Esophagus muscularis mucosa (tissue), 4 donors: Measurements from ENCODE around the gene JMJD1C. TPM values are rescaled to one million over a fixed set of nuclear protein-coding genes. Genes with fewer than 3 reads are reported as not detected.

Experiments
- DNase-seq: peaks from one replicate; pipeline ENCODE4 v3.0.0-alpha.2; 2017; ENCODE audit errors: extremely low spot score
- H3K27ac ChIP-seq, 4 donors: fragments of 200-600 bp; sonication (generic); replicated peaks in 1 of 4; 1 replicate in 3 of 4; 2 replicates in 1 of 4; pipeline ENCODE4 v1.5.1; 2016 to 2019; ENCODE audit warnings: mild to moderate bottlenecking in 1 of 4
- H3K27me3 ChIP-seq, 4 donors: fragments of 200-600 bp; sonication (generic); one replicate each; pipeline versions ENCODE4 v1.5.1 to v1.6.0; 2016 to 2019
- H3K36me3 ChIP-seq, 4 donors: fragments of 200-600 bp; sonication (generic); one replicate each; pipeline ENCODE4 v1.5.1; 2016 to 2019
- H3K4me1 ChIP-seq, 4 donors: fragments of 200-600 bp; sonication (generic); one replicate each; pipeline ENCODE4 v1.5.1; 2016 to 2019
- H3K4me3 ChIP-seq, 4 donors: fragments of 200-600 bp; sonication (generic); 1 replicate in 2 of 4; 2 replicates in 2 of 4; pipeline ENCODE4 v1.5.1; 2016 to 2019; ENCODE audit warnings: mild to moderate bottlenecking in 4 of 4, moderate library complexity in 1 of 4
- H3K9me3 ChIP-seq, 4 donors: fragments of 200-600 bp; sonication (generic); 1 replicate in 3 of 4; 2 replicates in 1 of 4; pipeline ENCODE4 v1.5.1; 2016 to 2019
- EP300 ChIP-seq: sonication (generic); formaldehyde crosslinking; IDR thresholded peaks from one replicate; pipeline ENCODE4 v1.6.1; 2017; ENCODE audit warnings: antibody characterized with exemption
- POLR2A ChIP-seq: fragments of 450-650 bp; IDR thresholded peaks from one replicate; pipeline ENCODE4 v1.6.1; 2017; ENCODE audit warnings: antibody characterized with exemption, moderate library complexity, mild to moderate bottlenecking, low read depth
- POLR2AphosphoS5 ChIP-seq, 2 donors: sonication (generic); formaldehyde crosslinking; IDR thresholded peaks; one replicate each; pipeline ENCODE4 v1.6.1; 2017; ENCODE audit warnings: antibody characterized with exemption in 2 of 2
- WGBS: methylation state at CpG from one replicate; pipeline ENCODE4 v1.1.5; 2018; 5-methylcytosine and 5-hydroxymethylcytosine counted together
- intact Hi-C: fragments of 100-400 bp; cut with DNase I; formaldehyde crosslinking; loops from one replicate; pipeline ENCODE4 v1.15.1; 2023
- total RNA-seq, 4 donors: library from RNA; depleted of rRNA; stranded (reverse); fragments of >200 nt; gene quantifications; one replicate each; pipeline versions ENCODE4 v1.1.0 to v1.2.1, GENCODE V29; 2016
- TF ChIP-seq, protein P1 (sequence below), 3 experiments: fragments of 200-600 bp in 2 of 3; fragments of 450-650 bp in 1 of 3; sonication (generic) in 2 of 3; IDR thresholded peaks; one replicate each; pipeline ENCODE4 v1.5.1; 2017 to 2019; ENCODE audit warnings: antibody characterized with exemption in 3 of 3, mild to moderate bottlenecking in 2 of 3, moderate library complexity in 1 of 3

JMJD1C gene
- total RNA-seq, 4 donors from 2014 or later = 60.3 to 89.7 (median 79.8) TPM

DNA sequence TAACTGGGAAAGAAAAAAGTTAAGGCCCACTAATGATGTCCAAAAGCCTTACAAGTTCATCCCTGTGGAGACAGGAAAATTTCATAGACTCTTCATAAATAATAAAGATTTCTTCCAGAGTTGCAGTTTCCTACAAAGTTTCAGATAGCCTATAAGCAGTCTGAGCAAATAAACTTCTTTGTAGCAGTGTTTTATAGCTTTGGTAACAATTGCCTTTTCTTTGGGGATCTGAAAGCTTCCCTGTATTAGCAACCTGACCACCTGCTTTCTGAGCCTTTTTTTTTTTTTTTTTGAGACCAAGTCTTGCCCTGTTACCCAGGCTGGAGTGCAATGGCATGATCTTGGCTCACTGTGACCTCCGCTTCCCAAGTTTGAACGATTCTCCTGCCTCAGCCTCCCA, 182.7 kb downstream of the JMJD1C start:
- intact Hi-C loops = no loop called here
- Histone ChIP-seq H3K27me3 (no peaks in the 10 kb centered on the region), H3K9me3 (no peaks in the 10 kb centered on the region), H3K4me3 (no peak overlapping the region), H3K27ac (no peak overlapping the region), H3K36me3 (peaks cover 0 to 4% (median 0%) of the 10 kb centered on the region in 4 donors), H3K4me1 (peaks cover 0 to 14% (median 4%) of the 10 kb centered on the region in 4 donors)
- TF ChIP-seq POLR2AphosphoS5 (IDR thresholded peaks at IDR 0.05) (no peak), EP300 (no peak), POLR2A (no peak)
- TF ChIP-seq, protein P1, sequence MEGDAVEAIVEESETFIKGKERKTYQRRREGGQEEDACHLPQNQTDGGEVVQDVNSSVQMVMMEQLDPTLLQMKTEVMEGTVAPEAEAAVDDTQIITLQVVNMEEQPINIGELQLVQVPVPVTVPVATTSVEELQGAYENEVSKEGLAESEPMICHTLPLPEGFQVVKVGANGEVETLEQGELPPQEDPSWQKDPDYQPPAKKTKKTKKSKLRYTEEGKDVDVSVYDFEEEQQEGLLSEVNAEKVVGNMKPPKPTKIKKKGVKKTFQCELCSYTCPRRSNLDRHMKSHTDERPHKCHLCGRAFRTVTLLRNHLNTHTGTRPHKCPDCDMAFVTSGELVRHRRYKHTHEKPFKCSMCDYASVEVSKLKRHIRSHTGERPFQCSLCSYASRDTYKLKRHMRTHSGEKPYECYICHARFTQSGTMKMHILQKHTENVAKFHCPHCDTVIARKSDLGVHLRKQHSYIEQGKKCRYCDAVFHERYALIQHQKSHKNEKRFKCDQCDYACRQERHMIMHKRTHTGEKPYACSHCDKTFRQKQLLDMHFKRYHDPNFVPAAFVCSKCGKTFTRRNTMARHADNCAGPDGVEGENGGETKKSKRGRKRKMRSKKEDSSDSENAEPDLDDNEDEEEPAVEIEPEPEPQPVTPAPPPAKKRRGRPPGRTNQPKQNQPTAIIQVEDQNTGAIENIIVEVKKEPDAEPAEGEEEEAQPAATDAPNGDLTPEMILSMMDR (IDR thresholded peaks at IDR 0.05) = no peak
- no peak for DNase-seq
- WGBS = 100% methylated on average over 2 of the region's 2 CpGs

DNA sequence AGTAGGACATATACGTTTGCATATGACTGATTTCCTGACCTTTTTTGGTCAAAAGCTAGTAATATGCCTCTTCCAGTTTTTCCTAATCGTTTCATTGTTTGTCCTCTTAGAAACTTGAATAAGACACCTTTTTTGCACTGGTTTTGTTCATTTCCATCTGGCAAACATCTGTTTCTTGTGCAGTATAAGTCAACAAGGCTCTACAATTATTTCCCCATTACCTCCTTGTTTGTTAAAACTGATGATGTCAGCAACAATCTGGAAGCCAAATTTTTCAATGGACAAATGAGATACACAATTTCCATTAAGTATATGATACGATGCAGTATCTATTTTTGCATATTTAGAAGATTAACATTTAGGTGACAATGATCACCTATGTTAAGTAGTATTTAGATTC, 183.8 kb downstream of the JMJD1C start:
- 70% methylated on average over 3 of the region's 3 CpGs for WGBS
- Histone ChIP-seq H3K27ac (no peak overlapping the region), H3K4me3 (no peak overlapping the region), H3K36me3 (peaks cover 0 to 4% (median 0%) of the 10 kb centered on the region in 4 donors), H3K9me3 (no peaks in the 10 kb centered on the region), H3K4me1 (peaks cover 0 to 14% (median 4%) of the 10 kb centered on the region in 4 donors), H3K27me3 (no peaks in the 10 kb centered on the region)
- no peak for DNase-seq
- intact Hi-C loops = no loop called here
- TF ChIP-seq EP300 = no peak
- TF ChIP-seq, protein P1 (IDR thresholded peaks at IDR 0.05) = no peak
- no peak for TF ChIP-seq POLR2AphosphoS5 (IDR thresholded peaks at IDR 0.05)
- TF ChIP-seq POLR2A = no peak

DNA sequence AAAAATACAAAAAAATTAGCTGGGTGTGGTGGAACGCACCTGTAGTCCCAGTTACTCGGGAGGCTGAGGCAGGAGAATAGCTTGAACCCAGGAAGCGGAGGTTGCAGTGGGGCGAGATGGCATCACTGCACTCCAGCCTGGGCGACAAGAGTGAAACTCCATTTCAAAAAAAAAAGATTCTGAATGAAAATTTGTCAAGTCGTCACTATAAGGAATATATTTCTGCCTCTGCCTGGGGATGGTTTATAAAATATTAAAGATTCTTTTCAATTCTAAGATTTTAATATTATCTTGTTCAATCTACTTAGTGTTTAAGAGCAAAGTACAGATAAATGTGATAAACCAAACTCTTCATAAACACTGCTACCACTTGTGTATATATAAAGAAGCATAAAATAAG, 185.4 kb downstream of the JMJD1C start:
- intact Hi-C loops = no loop called here
- Histone ChIP-seq H3K36me3 (peaks cover 0 to 4% (median 0%) of the 10 kb centered on the region in 4 donors), H3K9me3 (no peaks in the 10 kb centered on the region), H3K27ac (no peak overlapping the region), H3K27me3 (no peaks in the 10 kb centered on the region), H3K4me1 (peaks cover 0 to 11% (median 4%) of the 10 kb centered on the region in 4 donors), H3K4me3 (no peak overlapping the region)
- TF ChIP-seq, protein P1 (IDR thresholded peaks at IDR 0.05) = no peak
- DNase-seq = no peak
- WGBS = 88% methylated on average over 6 of the region's 6 CpGs

DNA sequence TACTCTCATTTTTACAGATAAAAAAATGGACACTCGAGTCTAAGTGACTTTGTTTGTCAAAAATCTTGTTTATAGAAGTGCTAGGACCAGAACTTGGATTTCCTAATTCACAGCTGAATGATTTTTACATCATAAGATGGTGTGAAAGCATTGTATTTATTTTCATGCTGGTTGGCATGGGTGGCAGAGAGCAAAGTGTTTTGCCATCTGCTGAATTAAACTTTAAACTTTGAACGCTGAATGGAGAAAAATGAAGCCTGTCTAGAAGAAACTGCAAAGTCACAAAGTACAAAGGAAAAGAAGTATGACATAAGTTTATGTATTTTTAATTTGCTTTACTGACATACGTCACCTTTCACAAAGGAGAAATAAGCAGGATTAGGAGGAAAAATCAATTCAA, 190.7 kb downstream of the JMJD1C start:
- TF ChIP-seq EP300 (no peak), POLR2A (no peak)
- H3K4me3 ChIP-seq = no peak overlapping the region
- intact Hi-C loops = no loop called here
- DNase-seq = no peak
- WGBS = 66% methylated on average over 3 of the region's 3 CpGs
- peak overlapping the region; percentile 3 to 41 (median 16) for H3K27ac ChIP-seq
- no peaks in the 10 kb centered on the region for H3K27me3 ChIP-seq
- H3K9me3 ChIP-seq = no peaks in the 10 kb centered on the region
- peaks cover 0 to 4% (median 0%) of the 10 kb centered on the region in 4 donors for H3K36me3 ChIP-seq
- H3K4me1 ChIP-seq = peaks cover 14 to 30% (median 28%) of the 10 kb centered on the region in 4 donors

DNA sequence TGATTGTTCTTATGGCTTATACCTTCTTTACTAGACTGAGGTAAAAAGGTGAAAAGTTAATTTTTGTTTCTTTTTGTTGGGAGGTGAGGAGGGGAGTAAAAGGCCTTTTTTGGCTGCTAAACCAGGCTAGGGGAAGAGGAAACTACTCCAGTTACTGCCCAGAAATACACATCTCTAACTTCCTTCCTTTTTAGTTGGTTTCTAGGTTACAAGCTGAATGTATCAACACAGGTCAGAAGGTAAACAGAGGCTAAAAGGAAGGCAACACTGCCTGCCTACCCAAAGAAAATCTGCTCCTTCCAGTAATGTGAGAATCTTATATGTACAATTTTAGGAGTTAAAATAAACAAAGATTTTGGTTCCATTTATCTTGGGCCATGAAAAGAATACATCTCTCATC, 192.2 kb downstream of the JMJD1C start:
- TF ChIP-seq, protein P1 (IDR thresholded peaks at IDR 0.05) = no peak
- TF ChIP-seq EP300 (no peak), POLR2A (no peak), POLR2AphosphoS5 (IDR thresholded peaks at IDR 0.05) (no peak)
- no peaks in the 10 kb centered on the region for H3K36me3 ChIP-seq
- no peaks in the 10 kb centered on the region for H3K27me3 ChIP-seq
- H3K4me3 ChIP-seq = no peak overlapping the region
- peak overlapping the region; percentile 11 to 46 (median 34) for H3K27ac ChIP-seq
- no peaks in the 10 kb centered on the region for H3K9me3 ChIP-seq
- no peak for DNase-seq
- intact Hi-C loops = no loop called here
- peaks cover 18 to 35% (median 33%) of the 10 kb centered on the region in 4 donors for H3K4me1 ChIP-seq
